Ovary (tissue), 3 donors: Measurements from ENCODE around the gene B4GALNT2.

Experiments used
- CTCF ChIP-seq, 3 donors: fragments of 450-650 bp in 2 of 3; fragments of 200-600 bp in 1 of 3; IDR thresholded peaks; one replicate each; pipeline versions ENCODE4 v1.5.1 to v1.8.0; 2016 to 2022; ENCODE audit warnings: antibody characterized with exemption in 3 of 3, mild to moderate bottlenecking in 1 of 3
- POLR2A ChIP-seq: fragments of 450-650 bp; IDR thresholded peaks from one replicate; pipeline ENCODE4 v1.6.1; 2017; ENCODE audit warnings: antibody characterized with exemption, mild to moderate bottlenecking, moderate library complexity
- donor health status: DM: no; HTN: no; CAD: no.

- TF ChIP-seq POLR2A (no peak), CTCF (IDR thresholded peaks at IDR 0.05) (no peak)
Measured at GRCh38 chr17:49216953-49217650, 84.5 kb downstream of the B4GALNT2 start.
